Heart left ventricle (tissue), 16 donors: ENCODE measurements around the gene ZNF584. TPM values are rescaled to one million over a fixed set of nuclear protein-coding genes. Genes with fewer than 3 reads are reported as not detected.

Experiments used
- ATAC-seq, 4 donors: fragments of 200-7000 bp; cut with Tn5 transposase; one replicate each; pipeline ENCODE4 v1.9.1; 2020 to 2022; ENCODE audit warnings: moderate library complexity in 4 of 4, mild to moderate bottlenecking in 3 of 4, moderate number of reproducible peaks in 1 of 4
- DNase-seq, 5 donors: peaks; one replicate each; pipeline ENCODE4 v3.0.0-alpha.2; 2020
- H3K27ac ChIP-seq, 12 donors: fragments of 200-600 bp; sonication (generic) in 4 of 12; one replicate each; pipeline versions ENCODE4 v1.5.0 to v1.8.0; 2016 to 2022; ENCODE audit warnings: mild to moderate bottlenecking in 2 of 12
- H3K27me3 ChIP-seq, 9 donors: fragments of 200-600 bp; sonication (generic) in 2 of 9; one replicate each; pipeline versions ENCODE4 v1.5.1 to v1.8.0; 2016 to 2022; ENCODE audit warnings: mild to moderate bottlenecking in 3 of 9
- H3K36me3 ChIP-seq, 9 donors: fragments of 200-600 bp; sonication (generic) in 2 of 9; one replicate each; pipeline versions ENCODE4 v1.5.0 to v1.8.0; 2018 to 2022; ENCODE audit warnings: mild to moderate bottlenecking in 2 of 9
- H3K4me1 ChIP-seq, 12 donors: fragments of 200-600 bp; sonication (generic) in 4 of 12; one replicate each; pipeline versions ENCODE4 v1.5.0 to v1.8.0; 2016 to 2022; ENCODE audit warnings: mild to moderate bottlenecking in 3 of 12
- H3K4me3 ChIP-seq, 12 donors: fragments of 200-600 bp; sonication (generic) in 4 of 12; one replicate each; pipeline versions ENCODE4 v1.5.0 to v1.8.0; 2017 to 2022; ENCODE audit warnings: mild to moderate bottlenecking in 9 of 12, moderate library complexity in 4 of 12
- H3K9me3 ChIP-seq, 12 donors: fragments of 200-600 bp; sonication (generic) in 4 of 12; one replicate each; pipeline versions ENCODE4 v1.5.0 to v1.8.0; 2016 to 2022; ENCODE audit warnings: mild to moderate bottlenecking in 1 of 12
- POLR2A ChIP-seq, 2 donors: fragments of 450-650 bp; IDR thresholded peaks; one replicate each; pipeline ENCODE4 v1.6.1; 2017; ENCODE audit warnings: antibody characterized with exemption in 2 of 2, mild to moderate bottlenecking in 2 of 2, moderate library complexity in 2 of 2
- WGBS, 4 donors: extraction: QIAGEN DNeasy Blood & Tissue Kit in 2 of 4; methylation state at CpG; one replicate each; pipeline versions ENCODE4 v1.1.5 to v1.1.7; 2013 to 2018; 5-methylcytosine and 5-hydroxymethylcytosine counted together
- intact Hi-C, 10 donors: fragments of 100-400 bp; cut with DNase I; formaldehyde crosslinking; loops; one replicate each; pipeline versions ENCODE4 v1.11.1 to v1.14.2; 2022
- polyA plus RNA-seq, 2 donors: library from polyadenylated mRNA; stranded (reverse); fragments of 200-250 nt; gene quantifications; one replicate each; pipeline ENCODE4 v1.2.3, GENCODE V29; 2013
- total RNA-seq, 9 donors: library from RNA; depleted of rRNA in 2 of 9; stranded (reverse); fragments of >200 nt in 2 of 9; fragmentation: NEBNext Ultra II Directional in 3 of 9; extraction: Animal tissue kit (Norgen Biotek cat#: 25700) in 3 of 9; gene quantifications; one replicate each; pipeline versions ENCODE4 v1.1.0 to v1.2.4, GENCODE V29; 2016 to 2023
- TF ChIP-seq, protein P1 (sequence below), 12 donors: fragments of 200-600 bp; sonication (generic) in 4 of 12; IDR thresholded peaks; one replicate each; pipeline versions ENCODE4 v1.5.0 to v1.8.0; 2018 to 2022; ENCODE audit warnings: antibody characterized with exemption in 12 of 12, mild to moderate bottlenecking in 5 of 12
- donor health status: ischemic (EF 13 %, LVEDD 7.1; RV severe dilation, severe dysfunction).
- donor health status: healthy with polysubstance abuse.
- donor health status: DM: no; HTN: yes; CAD: no.
- donor health status: DM: no; HTN: no; CAD: no.
- donor health status: ischemic (EF 25% LVEDD 6.9; RV normal size, moderate dysfunction).
- donor health status: ischemic (EF 25% LVEDD 5.7; RV mildly dilated, moderate dysfunction).
- donor health status: healthy.
- donor health status: DM: yes; HTN: yes; CAD: no.
- donor health status: ischemic (EF 35%, LVEDD 5.7; RV mildly dilated, moderate dysfunction).
- donor health status: nonischemic (EF 11% LVEDD 7.7; RV severe dilation, severe dysfunction).
- donor health status: DM: yes; HTN: yes; CAD: no.
- donor health status: PGD.
- donor health status: ischemic (EF 29% LVEDD 5.4; RV normal size, mild dysfunction).
- donor health status: nonischemic (EF 23%, LVEDD 6.1; RV moderate dilation, normal function).

Gene ZNF584
- total and polyA plus RNA-seq, 11 donors, result 6.1 to 31.4 (median 16.9) TPM

DNA sequence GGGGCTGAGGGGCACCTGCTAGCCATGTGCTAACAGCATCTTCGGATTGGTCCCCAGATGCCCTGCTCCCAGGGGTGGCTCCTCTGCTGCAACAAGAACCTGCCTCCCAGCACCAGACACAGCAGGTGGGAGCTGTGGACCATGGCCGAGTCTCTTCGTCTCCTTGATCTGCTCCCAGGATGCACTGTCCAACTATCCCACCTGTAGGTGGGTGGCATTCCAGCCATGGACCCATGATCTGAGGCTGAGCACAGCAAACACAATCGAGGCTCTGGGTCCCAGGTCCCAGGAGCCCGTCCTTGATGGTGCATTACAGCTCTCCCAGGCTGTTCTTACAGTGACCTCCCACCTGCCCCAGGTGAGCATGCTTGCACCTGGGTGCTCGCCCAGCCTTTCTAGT, 29.2 kb upstream of the ZNF584 start:
- ATAC-seq (no peak), DNase-seq (peak in 1 of 5 donors; percentile 17)
- Histone ChIP-seq H3K4me1 (peaks cover 0 to 25% (median 20%) of the 10 kb centered on the region in 12 donors), H3K27me3 (no peaks in the 10 kb centered on the region), H3K9me3 (no peaks in the 10 kb centered on the region), H3K27ac (no peak overlapping the region), H3K4me3 (no peak overlapping the region), H3K36me3 (no peaks in the 10 kb centered on the region)
- intact Hi-C loops, result no loop called here
- TF ChIP-seq, protein P1, sequence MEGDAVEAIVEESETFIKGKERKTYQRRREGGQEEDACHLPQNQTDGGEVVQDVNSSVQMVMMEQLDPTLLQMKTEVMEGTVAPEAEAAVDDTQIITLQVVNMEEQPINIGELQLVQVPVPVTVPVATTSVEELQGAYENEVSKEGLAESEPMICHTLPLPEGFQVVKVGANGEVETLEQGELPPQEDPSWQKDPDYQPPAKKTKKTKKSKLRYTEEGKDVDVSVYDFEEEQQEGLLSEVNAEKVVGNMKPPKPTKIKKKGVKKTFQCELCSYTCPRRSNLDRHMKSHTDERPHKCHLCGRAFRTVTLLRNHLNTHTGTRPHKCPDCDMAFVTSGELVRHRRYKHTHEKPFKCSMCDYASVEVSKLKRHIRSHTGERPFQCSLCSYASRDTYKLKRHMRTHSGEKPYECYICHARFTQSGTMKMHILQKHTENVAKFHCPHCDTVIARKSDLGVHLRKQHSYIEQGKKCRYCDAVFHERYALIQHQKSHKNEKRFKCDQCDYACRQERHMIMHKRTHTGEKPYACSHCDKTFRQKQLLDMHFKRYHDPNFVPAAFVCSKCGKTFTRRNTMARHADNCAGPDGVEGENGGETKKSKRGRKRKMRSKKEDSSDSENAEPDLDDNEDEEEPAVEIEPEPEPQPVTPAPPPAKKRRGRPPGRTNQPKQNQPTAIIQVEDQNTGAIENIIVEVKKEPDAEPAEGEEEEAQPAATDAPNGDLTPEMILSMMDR (IDR thresholded peaks at IDR 0.05), result no peak
- no peak for TF ChIP-seq POLR2A (IDR thresholded peaks at IDR 0.05)
- WGBS, 4 donors, result 85 to 94% (median 91%) methylated on average over 5 to 6 of the region's 6 CpGs

DNA sequence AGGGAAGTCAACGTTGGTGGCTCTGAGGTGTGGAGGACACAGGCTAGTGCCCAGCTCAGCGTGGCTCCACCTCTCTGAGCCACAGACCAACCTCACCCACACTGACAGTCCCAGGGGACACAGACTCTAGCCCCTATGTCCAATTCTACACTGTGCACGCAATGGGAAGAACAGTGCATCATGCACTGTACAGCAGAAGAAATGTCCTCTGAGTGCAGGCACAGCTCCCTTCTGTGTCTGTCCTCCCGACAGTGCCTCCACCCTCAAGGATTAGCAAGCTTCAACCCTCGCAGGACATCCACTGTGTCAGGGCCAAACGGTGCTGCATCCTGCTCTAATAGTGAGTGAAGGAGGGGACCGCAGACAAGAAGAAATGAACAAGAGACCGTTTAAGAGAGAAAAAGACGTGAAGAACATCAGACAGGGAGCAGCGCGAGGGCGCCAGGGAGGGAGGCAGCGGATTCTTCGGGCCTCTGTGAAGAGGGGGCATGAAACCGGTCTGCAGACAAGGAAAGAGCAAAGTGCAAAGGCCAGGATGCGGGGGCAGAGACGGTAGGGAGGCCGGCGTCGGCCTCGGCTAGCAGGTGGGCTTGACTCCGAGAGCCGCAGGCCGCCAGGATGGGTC, 28.3 kb upstream of the ZNF584 start:
- Histone ChIP-seq H3K27ac (peak overlapping the region; percentile 85 to 98 (median 95)), H3K4me3 (peak overlapping the region; percentile 57 to 94 (median 83)), H3K27me3 (no peaks in the 10 kb centered on the region), H3K4me1 (peaks cover 0 to 26% (median 20%) of the 10 kb centered on the region in 12 donors), H3K9me3 (no peaks in the 10 kb centered on the region), H3K36me3 (no peaks in the 10 kb centered on the region)
- DNase-seq (peak in 1 of 5 donors; percentile 20), ATAC-seq (peak in 1 of 4 donors; percentile 0)
- TF ChIP-seq, protein P1 (IDR thresholded peaks at IDR 0.05), result no peak
- no peak for TF ChIP-seq POLR2A (IDR thresholded peaks at IDR 0.05)
- 6 to 7% (median 7%) methylated on average over 24 of the region's 24 CpGs for WGBS, 4 donors
- intact Hi-C loops, result loop anchor here in 4 of 10 donors (1.0 to 5.0 kb wide), 4 partner anchors 53 to 61 kb away; partner anchors contain the start of genes ZSCAN22 (in 2 of the 4) and ZNF132 (in 1 of the 4)

- peak within 1 kb of the TSS; percentile 85 to 98 (median 95) for H3K27ac ChIP-seq
- ATAC-seq (peak; percentile 95 to 96 (median 96)), DNase-seq (peak; percentile 99 to 100 (median 99))
- H3K9me3 ChIP-seq, result no peaks in the 10 kb centered on the region
- 0 to 1% (median 0%) methylated on average over 46 to 83 of the region's 83 CpGs for WGBS, 4 donors
- TF ChIP-seq, protein P1 (IDR thresholded peaks at IDR 0.05), result no peak
- peak in 1 of 2 donors; percentile 75 for TF ChIP-seq POLR2A (IDR thresholded peaks at IDR 0.05)
- no peaks in the 10 kb centered on the region for H3K36me3 ChIP-seq
- no peaks in the 10 kb centered on the region for H3K27me3 ChIP-seq
- peaks cover 2 to 33% (median 24%) of the 10 kb centered on the region in 12 donors for H3K4me1 ChIP-seq
- H3K4me3 ChIP-seq, result peak within 1 kb of the TSS; percentile 57 to 94 (median 83)
- intact Hi-C loops, result loop anchor here in 4 of 10 donors (1.0 to 5.0 kb wide), 5 partner anchors 20 to 60 kb away; partner anchors contain the start of genes ZSCAN22 (in 2 of the 4) and ZNF132 (in 1 of the 4)
These were observed 27.6 kb upstream of the ZNF584 start, which contains the start of gene ZNF837 for GRCh38 chr19:58380662-58381459. TSS of gene ZNF837 (minus strand) at chr19:58381030. CDS start at chr19:58369332, 11,698 bp downstream.
